ENCODE results near the gene SSPN. TPM values are rescaled to one million over a fixed set of nuclear protein-coding genes. Genes with fewer than 3 reads are reported as not detected.
A peak's percentile ranks its signal among the peaks of the same experiment; 100 is the strongest.

The SSPN gene
- total and polyA plus RNA-seq, 9 of the 15 experiments (the other 6 are each of a cell fraction or from before 2014, with no cell fraction given) = 0.40 TPM; not detected in 8

- TF ChIP-seq CTCF (IDR thresholded peaks at IDR 0.05 in 2 of 3, conservative IDR thresholded peaks at IDR 0.05 in 1 of 3; ENCODE audit: insufficient read depth in 2 of 3, low read depth in 1 of 3, low read length in 3 of 3) (peak in 2 of 3 experiments; percentile 19 to 34; a peak in 2 of 6 replicates), GTF2F1 (IDR thresholded peaks at IDR 0.05; ENCODE audit: low read depth, low read length) (no peak), ZBTB8A (IDR thresholded peaks at IDR 0.05; ENCODE audit: partially characterized antibody) (no peak), FOXK2 (conservative IDR thresholded peaks at IDR 0.05 in 1 of 2, IDR thresholded peaks at IDR 0.05 in 1 of 2; ENCODE audit: low read depth in 2 of 2) (peak; percentile 45 to 69; a peak in 3 of 4 replicates), U2AF2 (optimal IDR thresholded peaks at IDR 0.05; ENCODE audit: low read depth, low read length) (no peak), TCF7 (IDR thresholded peaks at IDR 0.05; ENCODE audit: borderline replicate concordance) (no peak), SRF (CRISPR knock-in tag; IDR thresholded peaks at IDR 0.05) (no peak), FOXP1 (CRISPR knock-in tag; IDR thresholded peaks at IDR 0.05) (peak; percentile 72; the same call in 1 of the 2 replicates), PTRF (tag; IDR thresholded peaks at IDR 0.05) (no peak), NCOA2 (IDR thresholded peaks at IDR 0.05; ENCODE audit: partially characterized antibody in 2 of 2) (peak in 1 of 2 experiments; percentile 94), HOXB6 (CRISPR knock-in tag; IDR thresholded peaks at IDR 0.05; ENCODE audit: borderline replicate concordance) (no peak), NR2F6 (CRISPR knock-in tag; IDR thresholded peaks at IDR 0.05) (no peak), NR4A1 (CRISPR knock-in tag; IDR thresholded peaks at IDR 0.05) (peak; percentile 93; the same call in 1 of the 2 replicates), NR4A1 (tag; IDR thresholded peaks at IDR 0.05) (peak; percentile 67; the same call in 1 of the 2 replicates), DACH1 (IDR thresholded peaks at IDR 0.05; ENCODE audit: partially characterized antibody) (peak; percentile 75), POLR3G (IDR thresholded peaks at IDR 0.05; ENCODE audit: extremely low read depth, insufficient read length, insufficient replicate concordance) (no peak), ZFX (CRISPR knock-in tag; IDR thresholded peaks at IDR 0.05) (peak; percentile 91), TSC22D4 (tag; IDR thresholded peaks at IDR 0.05) (no peak), ZNF174 (CRISPR knock-in tag; IDR thresholded peaks at IDR 0.05) (no peak), DLX4 (CRISPR knock-in tag; IDR thresholded peaks at IDR 0.05) (no peak), PHF21A (IDR thresholded peaks at IDR 0.05; ENCODE audit: borderline replicate concordance, low read depth) (no peak)
These were observed 79.3 kb downstream of the SSPN start (continued) for GRCh38 chr12:26274441-26275312.

Data from K562 (cell line).